H9 (cell line): ENCODE measurements around the gene SPSB3. TPM values are rescaled to one million over a fixed set of nuclear protein-coding genes. Genes with fewer than 3 reads are reported as not detected.

Experiments
- DNase-seq: peaks from one replicate; pipeline ENCODE4 v3.0.0-alpha.2; 2017
- H2AFZ ChIP-seq: one replicate; pipeline ENCODE4 v1.6.1; 2013; ENCODE audit warnings: mild to moderate bottlenecking, low read length, control low read depth, moderate library complexity
- H2AK5ac ChIP-seq: 2 replicates; pipeline ENCODE4 v1.6.1; 2013; ENCODE audit warnings: low read length, control low read depth, mixed read lengths; ENCODE audit not compliant: insufficient read length
- H2BK120ac ChIP-seq: one replicate; pipeline ENCODE4 v1.6.1; 2013; ENCODE audit warnings: low read depth, mild to moderate bottlenecking, low read length, control low read depth, inconsistent platforms; ENCODE audit not compliant: poor library complexity, severe bottlenecking
- H2BK12ac ChIP-seq: 2 replicates; pipeline ENCODE4 v1.6.1; 2013; ENCODE audit warnings: low read length, control low read depth, mixed read lengths, low read depth; ENCODE audit not compliant: insufficient read length
- H2BK15ac ChIP-seq: 2 replicates; pipeline ENCODE4 v1.6.1; 2013; ENCODE audit warnings: low read depth, low read length, control low read depth
- H2BK20ac ChIP-seq: one replicate; pipeline ENCODE4 v1.6.1; 2013; ENCODE audit warnings: low read depth, mild to moderate bottlenecking, low read length, control low read depth, inconsistent platforms; ENCODE audit not compliant: poor library complexity, severe bottlenecking
- H2BK5ac ChIP-seq: 2 replicates; pipeline ENCODE4 v1.6.1; 2013; ENCODE audit warnings: low read length, control low read depth, mixed read lengths; ENCODE audit not compliant: insufficient read length
- H3K14ac ChIP-seq: 2 replicates; pipeline ENCODE4 v1.6.1; 2013; ENCODE audit warnings: low read length, control low read depth; ENCODE audit not compliant: insufficient read depth
- H3K18ac ChIP-seq: 2 replicates; pipeline ENCODE4 v1.6.1; 2013; ENCODE audit warnings: low read depth, mild to moderate bottlenecking, mixed read lengths, low read length, control low read depth; ENCODE audit not compliant: insufficient read length
- H3K23ac ChIP-seq: 2 replicates; pipeline ENCODE4 v1.6.1; 2013; ENCODE audit warnings: low read length, control low read depth, mixed read lengths, low read depth; ENCODE audit not compliant: insufficient read length
- H3K23me2 ChIP-seq: 2 replicates; pipeline ENCODE4 v1.6.1; 2013; ENCODE audit warnings: low read depth, mild to moderate bottlenecking, mixed read lengths, low read length, control low read depth; ENCODE audit not compliant: insufficient read length, poor library complexity, severe bottlenecking
- H3K27ac ChIP-seq: 2 replicates; pipeline ENCODE4 v1.5.1; 2013; ENCODE audit warnings: low read length, control low read depth, mixed read lengths, low read depth; ENCODE audit not compliant: insufficient read length
- H3K27me3 ChIP-seq: 2 replicates; pipeline ENCODE4 v1.6.1; 2013; ENCODE audit warnings: low read length, control low read depth, inconsistent platforms; ENCODE audit not compliant: insufficient read depth
- H3K4ac ChIP-seq: 2 replicates; pipeline ENCODE4 v1.6.1; 2013; ENCODE audit warnings: low read depth, mild to moderate bottlenecking, control low read depth, inconsistent platforms, low read length, moderate library complexity
- H3K4me1 ChIP-seq: 2 replicates; pipeline ENCODE4 v1.6.1; 2013; ENCODE audit warnings: low read length, control low read depth, inconsistent platforms; ENCODE audit not compliant: insufficient read depth
- H3K4me2 ChIP-seq: 2 replicates; pipeline ENCODE4 v1.6.1; 2013; ENCODE audit warnings: low read length, control low read depth, mixed read lengths; ENCODE audit not compliant: insufficient read length, insufficient read depth
- H3K56ac ChIP-seq: 2 replicates; pipeline ENCODE4 v1.6.1; 2013; ENCODE audit warnings: low read depth, mild to moderate bottlenecking, mixed read lengths, low read length, control low read depth; ENCODE audit not compliant: insufficient read length
- H3K79me1 ChIP-seq: 2 replicates; pipeline ENCODE4 v1.6.1; 2013; ENCODE audit warnings: low read depth, mild to moderate bottlenecking, moderate library complexity, low read length, control low read depth, inconsistent platforms; ENCODE audit not compliant: insufficient read depth, poor library complexity, severe bottlenecking
- H3K79me2 ChIP-seq: 2 replicates; pipeline ENCODE4 v1.6.1; 2013; ENCODE audit warnings: low read length, control low read depth, inconsistent platforms; ENCODE audit not compliant: insufficient read depth
- H3K9ac ChIP-seq: 2 replicates; pipeline ENCODE4 v1.6.1; 2013; ENCODE audit warnings: low read length, control low read depth, mixed read lengths; ENCODE audit not compliant: insufficient read length; ENCODE audit errors: extremely low read depth
- H3K9me3 ChIP-seq: one replicate; pipeline ENCODE4 v1.6.1; 2013; ENCODE audit warnings: low read depth, low read length, inconsistent platforms; ENCODE audit not compliant: control insufficient read depth
- H3T11ph ChIP-seq: one replicate; pipeline ENCODE4 v1.6.1; 2013; ENCODE audit warnings: mild to moderate bottlenecking, low read length, control low read depth, inconsistent platforms
- H4K20me1 ChIP-seq: one replicate; pipeline ENCODE4 v1.6.1; 2013; ENCODE audit not compliant: control insufficient read depth, insufficient read length, insufficient read depth
- H4K5ac ChIP-seq: 2 replicates; pipeline ENCODE4 v1.6.1; 2013; ENCODE audit warnings: low read depth, mild to moderate bottlenecking, mixed read lengths, low read length, control low read depth; ENCODE audit not compliant: insufficient read length
- H4K8ac ChIP-seq: replicated peaks from 2 replicates; pipeline ENCODE4 v1.6.1; 2013; ENCODE audit warnings: low read length, control low read depth, mixed read lengths, low read depth; ENCODE audit not compliant: insufficient read length
- H4K91ac ChIP-seq: 2 replicates; pipeline ENCODE4 v1.6.1; 2013; ENCODE audit warnings: low read depth, mild to moderate bottlenecking, moderate library complexity, mixed read lengths, low read length, control low read depth; ENCODE audit not compliant: insufficient read length
- H3K27ac Mint-ChIP-seq, 3 experiments: 2 replicates in 2 of 3; 3 replicates in 1 of 3; pipeline ENCODE4 v1.8.0; 2020 to 2021; ENCODE audit warnings: mixed read lengths in 3 of 3, mild to moderate bottlenecking in 1 of 3, moderate library complexity in 1 of 3
- H3K27me3 Mint-ChIP-seq: 2 replicates; pipeline ENCODE4 v1.8.0; 2021; ENCODE audit warnings: low read depth, mild to moderate bottlenecking, moderate library complexity, mixed read lengths
- H3K36me3 Mint-ChIP-seq, 3 experiments: 2 replicates in 2 of 3; 3 replicates in 1 of 3; pipeline ENCODE4 v1.8.0; 2020 to 2021; ENCODE audit warnings: low read depth in 3 of 3, mixed read lengths in 3 of 3; ENCODE audit not compliant: insufficient read depth in 1 of 3
- H3K4me1 Mint-ChIP-seq, 2 experiments: 2 replicates each; pipeline ENCODE4 v1.8.0; 2020; ENCODE audit warnings: mixed read lengths in 2 of 2
- H3K4me3 Mint-ChIP-seq, 2 experiments: 2 replicates in 1 of 2; 3 replicates in 1 of 2; pipeline ENCODE4 v1.8.0; 2020 to 2021; ENCODE audit warnings: mild to moderate bottlenecking in 2 of 2, mixed read lengths in 2 of 2, moderate library complexity in 1 of 2
- H3K9me3 Mint-ChIP-seq, 2 experiments: 2 replicates in 1 of 2; 3 replicates in 1 of 2; pipeline ENCODE4 v1.8.0; 2020; ENCODE audit warnings: mild to moderate bottlenecking in 2 of 2, mixed read lengths in 2 of 2, moderate library complexity in 1 of 2
- WGBS: extraction: QIAGEN DNeasy Blood & Tissue Kit; methylation state at CpG from one replicate; pipeline ENCODE4 v1.1.7; 2013; ENCODE audit warnings: missing lambda C conversion rate, low lambda C conversion rate, mixed read lengths; ENCODE audit not compliant: insufficient read length; ENCODE audit errors: extremely low coverage; 5-methylcytosine and 5-hydroxymethylcytosine counted together
- total RNA-seq: library from RNA; stranded (reverse); gene quantifications from 2 replicates; pipeline ENCODE4 v1.2.1, GENCODE V29; 2021
- TF ChIP-seq, protein P1 (sequence below): fragments of 200-600 bp; sonication (generic); conservative IDR thresholded peaks from 3 replicates; pipeline ENCODE4 v1.8.0; 2021; ENCODE audit warnings: antibody characterized with exemption, mild to moderate bottlenecking

SPSB3 gene
- total RNA-seq, 1 experiment from 2014 or later: 19.9 TPM

DNA sequence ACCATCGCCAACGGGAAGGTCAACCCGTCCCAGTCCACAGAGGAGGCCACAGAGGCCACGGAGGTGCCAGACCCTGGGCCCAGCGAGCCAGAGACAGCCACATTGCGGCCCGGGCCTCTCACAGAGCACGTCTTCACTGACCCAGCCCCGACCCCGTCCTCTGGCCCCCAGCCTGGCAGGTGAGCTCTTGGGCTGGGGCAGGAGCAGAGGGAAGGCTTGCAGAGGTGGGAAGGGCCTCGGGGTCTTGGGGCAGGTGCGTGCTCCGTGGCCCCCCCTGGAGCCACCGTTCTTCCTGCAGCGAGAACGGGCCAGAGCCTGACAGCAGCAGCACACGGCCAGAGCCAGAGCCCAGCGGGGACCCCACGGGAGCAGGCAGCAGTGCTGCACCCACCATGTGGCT, 16.1 kb downstream of the SPSB3 start:
- H3K27me3 Mint-ChIP-seq: no peaks in the 10 kb centered on the region; the same call in 1 of the 2 replicates

More for the DNA sequence above, 16.1 kb downstream of the SPSB3 start:
- Histone ChIP-seq H3K23ac (no peak overlapping the region), H4K20me1 (no peaks in the 10 kb centered on the region), H3K27me3 (no peaks in the 10 kb centered on the region), H3K9ac (no peak overlapping the region), H3K23me2 (peaks cover 6% of the 10 kb centered on the region), H3K79me2 (no peaks in the 10 kb centered on the region), H3K18ac (no peak overlapping the region), H4K8ac (no peak overlapping the region), H2BK120ac (no peak overlapping the region), H3K27ac (no peak overlapping the region), H3K4me1 (no peaks in the 10 kb centered on the region), H3K14ac (no peak overlapping the region), H3K56ac (no peak overlapping the region), H4K5ac (no peak overlapping the region), H2BK20ac (no peak overlapping the region), H3K4me2 (no peak overlapping the region), H2BK5ac (no peak overlapping the region), H4K91ac (no peak overlapping the region), H3K9me3 (no peaks in the 10 kb centered on the region), H2BK12ac (no peak overlapping the region), H2AK5ac (no peak overlapping the region), H2AFZ (no peak overlapping the region), H2BK15ac (no peak overlapping the region), H3K79me1 (no peaks in the 10 kb centered on the region), H3T11ph (no peak overlapping the region), H3K4ac (no peak overlapping the region)
- Mint-ChIP-seq H3K4me3 (no peak overlapping the region), H3K9me3 (no peaks in the 10 kb centered on the region), H3K36me3 (peaks cover 5 to 37% (median 27%) of the 10 kb centered on the region in 3 experiments; a peak in 6 of 7 replicates), H3K27ac (no peak overlapping the region), H3K4me1 (peaks cover 3 to 7% of the 10 kb centered on the region in 2 experiments)
- DNase-seq: no peak
- no CpG with 5 or more reads among the region's 19 CpGs for WGBS
- TF ChIP-seq, protein P1, sequence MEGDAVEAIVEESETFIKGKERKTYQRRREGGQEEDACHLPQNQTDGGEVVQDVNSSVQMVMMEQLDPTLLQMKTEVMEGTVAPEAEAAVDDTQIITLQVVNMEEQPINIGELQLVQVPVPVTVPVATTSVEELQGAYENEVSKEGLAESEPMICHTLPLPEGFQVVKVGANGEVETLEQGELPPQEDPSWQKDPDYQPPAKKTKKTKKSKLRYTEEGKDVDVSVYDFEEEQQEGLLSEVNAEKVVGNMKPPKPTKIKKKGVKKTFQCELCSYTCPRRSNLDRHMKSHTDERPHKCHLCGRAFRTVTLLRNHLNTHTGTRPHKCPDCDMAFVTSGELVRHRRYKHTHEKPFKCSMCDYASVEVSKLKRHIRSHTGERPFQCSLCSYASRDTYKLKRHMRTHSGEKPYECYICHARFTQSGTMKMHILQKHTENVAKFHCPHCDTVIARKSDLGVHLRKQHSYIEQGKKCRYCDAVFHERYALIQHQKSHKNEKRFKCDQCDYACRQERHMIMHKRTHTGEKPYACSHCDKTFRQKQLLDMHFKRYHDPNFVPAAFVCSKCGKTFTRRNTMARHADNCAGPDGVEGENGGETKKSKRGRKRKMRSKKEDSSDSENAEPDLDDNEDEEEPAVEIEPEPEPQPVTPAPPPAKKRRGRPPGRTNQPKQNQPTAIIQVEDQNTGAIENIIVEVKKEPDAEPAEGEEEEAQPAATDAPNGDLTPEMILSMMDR: no peak
